ENCODE measurements around the gene FMR1.

FMR1 gene

GRCh38 chrX:147953976-147954375, 42.3 kb downstream of the FMR1 start:
- Histone ChIP-seq H3K36me3 (ENCODE audit: insufficient read depth, low read length) (no peaks in the 10 kb centered on the region), H3K4me1 (ENCODE audit: control insufficient read depth, insufficient read depth, low read length, unreplicated experiment) (peaks cover 6% of the 10 kb centered on the region), H3K4me3 (ENCODE audit: low read depth, low read length) (no peak overlapping the region), H3K27ac (ENCODE audit: low read depth, low read length) (no peak overlapping the region), H2AFZ (ENCODE audit: low read length, unreplicated experiment) (no peak overlapping the region), H3K27me3 (ENCODE audit: insufficient read depth, low read length) (no peaks in the 10 kb centered on the region), H3K79me2 (ENCODE audit: control insufficient read depth, insufficient read depth, low read length, unreplicated experiment) (no peaks in the 10 kb centered on the region)

- Histone ChIP-seq H3K36me3 (ENCODE audit: insufficient read depth, low read length) (no peaks in the 10 kb centered on the region), H3K4me1 (ENCODE audit: control insufficient read depth, insufficient read depth, low read length, unreplicated experiment) (peaks cover 6% of the 10 kb centered on the region), H3K79me2 (ENCODE audit: control insufficient read depth, insufficient read depth, low read length, unreplicated experiment) (no peaks in the 10 kb centered on the region), H3K27me3 (ENCODE audit: insufficient read depth, low read length) (no peaks in the 10 kb centered on the region), H3K27ac (ENCODE audit: low read depth, low read length) (no peak overlapping the region), H3K4me3 (ENCODE audit: low read depth, low read length) (no peak overlapping the region), H2AFZ (ENCODE audit: low read length, unreplicated experiment) (no peak overlapping the region)
Measured at GRCh38 chrX:147957291-147957690, 45.6 kb downstream of the FMR1 start.

- no peak overlapping the region for H3K27ac ChIP-seq (ENCODE audit: low read depth, low read length)
- no peaks in the 10 kb centered on the region for H3K27me3 ChIP-seq (ENCODE audit: insufficient read depth, low read length)
Measured at GRCh38 chrX:147958291-147958690, 46.6 kb downstream of the FMR1 start.

GRCh38 chrX:147960722-147961121, 49.0 kb downstream of the FMR1 start:
- no peaks in the 10 kb centered on the region for H3K36me3 ChIP-seq (ENCODE audit: insufficient read depth, low read length)
- no peak overlapping the region for H3K4me3 ChIP-seq (ENCODE audit: low read depth, low read length)
- H2AFZ ChIP-seq (ENCODE audit: low read length, unreplicated experiment) = no peak overlapping the region
- no peaks in the 10 kb centered on the region for H3K27me3 ChIP-seq (ENCODE audit: insufficient read depth, low read length)
- H3K27ac ChIP-seq (ENCODE audit: low read depth, low read length) = no peak overlapping the region
- H3K79me2 ChIP-seq (ENCODE audit: control insufficient read depth, insufficient read depth, low read length, unreplicated experiment) = no peaks in the 10 kb centered on the region
- peaks cover 6% of the 10 kb centered on the region for H3K4me1 ChIP-seq (ENCODE audit: control insufficient read depth, insufficient read depth, low read length, unreplicated experiment)

More at GRCh38 chrX:147958291-147958690, 46.6 kb downstream of the FMR1 start:
- H3K79me2 ChIP-seq (ENCODE audit: control insufficient read depth, insufficient read depth, low read length, unreplicated experiment) = no peaks in the 10 kb centered on the region
- H2AFZ ChIP-seq (ENCODE audit: low read length, unreplicated experiment) = no peak overlapping the region
- no peak overlapping the region for H3K4me3 ChIP-seq (ENCODE audit: low read depth, low read length)
- no peaks in the 10 kb centered on the region for H3K36me3 ChIP-seq (ENCODE audit: insufficient read depth, low read length)
- H3K4me1 ChIP-seq (ENCODE audit: control insufficient read depth, insufficient read depth, low read length, unreplicated experiment) = peaks cover 6% of the 10 kb centered on the region

GRCh38 chrX:147962476-147962875, 50.8 kb downstream of the FMR1 start:
- H3K36me3 ChIP-seq (ENCODE audit: insufficient read depth, low read length) = no peaks in the 10 kb centered on the region

GRCh38 chrX:147978931-147979330, 67.2 kb downstream of the FMR1 start:
- H3K79me2 ChIP-seq (ENCODE audit: control insufficient read depth, insufficient read depth, low read length, unreplicated experiment) = no peaks in the 10 kb centered on the region
- no peak overlapping the region for H3K27ac ChIP-seq (ENCODE audit: low read depth, low read length)

More at GRCh38 chrX:147962476-147962875, 50.8 kb downstream of the FMR1 start:
- Histone ChIP-seq H3K79me2 (ENCODE audit: control insufficient read depth, insufficient read depth, low read length, unreplicated experiment) (no peaks in the 10 kb centered on the region), H3K4me3 (ENCODE audit: low read depth, low read length) (no peak overlapping the region), H2AFZ (ENCODE audit: low read length, unreplicated experiment) (no peak overlapping the region), H3K27ac (ENCODE audit: low read depth, low read length) (no peak overlapping the region), H3K27me3 (ENCODE audit: insufficient read depth, low read length) (no peaks in the 10 kb centered on the region), H3K4me1 (ENCODE audit: control insufficient read depth, insufficient read depth, low read length, unreplicated experiment) (peaks cover 6% of the 10 kb centered on the region)

GRCh38 chrX:147981038-147981752, 69.5 kb downstream of the FMR1 start, which contains the start of gene FMR1NB:
TSS of gene FMR1NB (plus strand) at chrX:147981337. CDS start at chrX:147981403, 66 bp downstream.
- no peak within 1 kb of the TSS for H3K4me3 ChIP-seq (ENCODE audit: low read depth, low read length)
- no peak within 1 kb of the TSS for H3K27ac ChIP-seq (ENCODE audit: low read depth, low read length)
- no peak within 1 kb of the TSS for H2AFZ ChIP-seq (ENCODE audit: low read length, unreplicated experiment)
- no peaks in the 10 kb centered on the region for H3K27me3 ChIP-seq (ENCODE audit: insufficient read depth, low read length)
- H3K36me3 ChIP-seq (ENCODE audit: insufficient read depth, low read length) = no peaks in the 10 kb centered on the region
- H3K4me1 ChIP-seq (ENCODE audit: control insufficient read depth, insufficient read depth, low read length, unreplicated experiment) = no peaks in the 10 kb centered on the region
- no peaks in the 10 kb centered on the region for H3K79me2 ChIP-seq (ENCODE audit: control insufficient read depth, insufficient read depth, low read length, unreplicated experiment)

More at GRCh38 chrX:147978931-147979330, 67.2 kb downstream of the FMR1 start:
- H3K4me3 ChIP-seq (ENCODE audit: low read depth, low read length) = no peak overlapping the region
- no peaks in the 10 kb centered on the region for H3K4me1 ChIP-seq (ENCODE audit: control insufficient read depth, insufficient read depth, low read length, unreplicated experiment)
- H3K36me3 ChIP-seq (ENCODE audit: insufficient read depth, low read length) = no peaks in the 10 kb centered on the region
- H2AFZ ChIP-seq (ENCODE audit: low read length, unreplicated experiment) = no peak overlapping the region
- no peaks in the 10 kb centered on the region for H3K27me3 ChIP-seq (ENCODE audit: insufficient read depth, low read length)

Measured in ACC112 (cell line).